IgD-negative memory B cell (primary cell): ENCODE measurements around the gene ELAVL1. TPM values are rescaled to one million over a fixed set of nuclear protein-coding genes. Genes with fewer than 3 reads are reported as not detected.

Experiments
- H3K27ac Mint-ChIP-seq, 3 donors: one replicate each; pipeline ENCODE4 v1.8.0; 2020 to 2022; ENCODE audit warnings: mild to moderate bottlenecking in 3 of 3, mixed read lengths in 3 of 3, moderate library complexity in 1 of 3
- H3K27me3 Mint-ChIP-seq: one replicate; pipeline ENCODE4 v1.8.0; 2021; ENCODE audit warnings: mixed read lengths
- H3K36me3 Mint-ChIP-seq: one replicate; pipeline ENCODE4 v1.8.0; 2020; ENCODE audit warnings: mild to moderate bottlenecking, mixed read lengths
- H3K4me1 Mint-ChIP-seq, 3 donors: one replicate each; pipeline ENCODE4 v1.8.0; 2020 to 2022; ENCODE audit warnings: mixed read lengths in 3 of 3, mild to moderate bottlenecking in 1 of 3
- H3K4me3 Mint-ChIP-seq, 4 donors: one replicate each; pipeline ENCODE4 v1.8.0; 2020 to 2022; ENCODE audit warnings: mild to moderate bottlenecking in 4 of 4, mixed read lengths in 4 of 4, moderate library complexity in 3 of 4
- H3K9me3 Mint-ChIP-seq, 3 donors: one replicate each; pipeline ENCODE4 v1.8.0; 2020 to 2021; ENCODE audit warnings: mixed read lengths in 3 of 3, mild to moderate bottlenecking in 1 of 3
- polyA plus RNA-seq: library from polyadenylated mRNA; unstranded; fragments of 300-500 nt; fragmentation: Illumina TruSeq; gene quantifications from one replicate; pipeline ENCODE4 v1.2.3, GENCODE V29; 2021

ELAVL1 gene
- polyA plus RNA-seq, 1 donor from 2014 or later, result 49.3 TPM

- Mint-ChIP-seq H3K9me3 (peaks cover 0 to 2% (median 0%) of the 10 kb centered on the region in 3 donors), H3K27ac (peak overlapping the region in 1 of 3 donors; percentile 81), H3K4me1 (peaks cover 12 to 24% (median 13%) of the 10 kb centered on the region in 3 donors), H3K4me3 (peak overlapping the region; percentile 64 to 80 (median 72)), H3K27me3 (peaks cover 26% of the 10 kb centered on the region), H3K36me3 (peaks cover 5% of the 10 kb centered on the region)
These were observed 88.5 kb downstream of the ELAVL1 start for GRCh38 chr19:7916955-7917266.

GRCh38 chr19:7916103-7916954 is 89.1 kb downstream of the ELAVL1 start:
- Mint-ChIP-seq H3K4me3 (peak overlapping the region; percentile 47 to 80 (median 71)), H3K4me1 (peaks cover 12 to 24% (median 13%) of the 10 kb centered on the region in 3 donors), H3K27ac (peak overlapping the region in 2 of 3 donors; percentile 39 to 91), H3K36me3 (peaks cover 7% of the 10 kb centered on the region), H3K9me3 (peaks cover 0 to 2% (median 0%) of the 10 kb centered on the region in 3 donors), H3K27me3 (peaks cover 26% of the 10 kb centered on the region)

- Mint-ChIP-seq H3K27me3 (peaks cover 26% of the 10 kb centered on the region), H3K4me1 (peaks cover 8 to 24% (median 11%) of the 10 kb centered on the region in 3 donors), H3K9me3 (peaks cover 0 to 2% (median 0%) of the 10 kb centered on the region in 3 donors), H3K36me3 (peaks cover 7% of the 10 kb centered on the region), H3K4me3 (peak overlapping the region; percentile 21 to 78 (median 52)), H3K27ac (peak overlapping the region in 2 of 3 donors; percentile 63 to 91)
These were observed 90.0 kb downstream of the ELAVL1 start for GRCh38 chr19:7915250-7916102.

- peaks cover 4 to 17% (median 6%) of the 10 kb centered on the region in 3 donors for H3K4me1 Mint-ChIP-seq
- peak within 1 kb of the TSS in 2 of 4 donors; percentile 58 to 78 for H3K4me3 Mint-ChIP-seq
- H3K27me3 Mint-ChIP-seq, result peaks cover 22% of the 10 kb centered on the region
- peaks cover 7% of the 10 kb centered on the region for H3K36me3 Mint-ChIP-seq
- peaks cover 0 to under 1% (median 0%) of the 10 kb centered on the region in 3 donors for H3K9me3 Mint-ChIP-seq
- H3K27ac Mint-ChIP-seq, result peak within 1 kb of the TSS in 2 of 3 donors; percentile 63 to 91
These were observed 90.8 kb downstream of the ELAVL1 start, which contains the start of gene TGFBR3L for GRCh38 chr19:7914598-7915045. TSS of gene TGFBR3L (plus strand) at chr19:7914830.

- H3K9me3 Mint-ChIP-seq, result no peaks in the 10 kb centered on the region
- no peak overlapping the region for H3K4me3 Mint-ChIP-seq
- H3K27ac Mint-ChIP-seq, result no peak overlapping the region
- H3K4me1 Mint-ChIP-seq, result peaks cover 3 to 15% (median 5%) of the 10 kb centered on the region in 3 donors
- peaks cover 7% of the 10 kb centered on the region for H3K36me3 Mint-ChIP-seq
- H3K27me3 Mint-ChIP-seq, result peaks cover 20% of the 10 kb centered on the region
These were observed 91.3 kb downstream of the ELAVL1 start for GRCh38 chr19:7914099-7914498.

GRCh38 chr19:7913652-7914051 is 91.8 kb downstream of the ELAVL1 start:
- Mint-ChIP-seq H3K4me1 (peaks cover 3 to 15% (median 5%) of the 10 kb centered on the region in 3 donors), H3K4me3 (no peak overlapping the region), H3K27me3 (peaks cover 20% of the 10 kb centered on the region), H3K9me3 (no peaks in the 10 kb centered on the region), H3K27ac (peak overlapping the region in 1 of 3 donors; percentile 63), H3K36me3 (peaks cover 7% of the 10 kb centered on the region)

- no peak overlapping the region for H3K27ac Mint-ChIP-seq
These were observed 92.5 kb downstream of the ELAVL1 start for GRCh38 chr19:7912697-7913564.

GRCh38 chr19:7912144-7912696 is 93.2 kb downstream of the ELAVL1 start:
- peaks cover 13% of the 10 kb centered on the region for H3K27me3 Mint-ChIP-seq
- H3K9me3 Mint-ChIP-seq, result no peaks in the 10 kb centered on the region
- H3K36me3 Mint-ChIP-seq, result peaks cover 7% of the 10 kb centered on the region
- peaks cover 0 to 7% (median 5%) of the 10 kb centered on the region in 3 donors for H3K4me1 Mint-ChIP-seq
- H3K4me3 Mint-ChIP-seq, result no peak overlapping the region
- H3K27ac Mint-ChIP-seq, result peak overlapping the region in 1 of 3 donors; percentile 80

More at GRCh38 chr19:7912697-7913564, 92.5 kb downstream of the ELAVL1 start:
- Mint-ChIP-seq H3K36me3 (peaks cover 7% of the 10 kb centered on the region), H3K27me3 (peaks cover 14% of the 10 kb centered on the region), H3K4me3 (no peak overlapping the region), H3K4me1 (peaks cover 0 to 9% (median 5%) of the 10 kb centered on the region in 3 donors), H3K9me3 (no peaks in the 10 kb centered on the region)

GRCh38 chr19:7911508-7912143 is 93.8 kb downstream of the ELAVL1 start:
- H3K36me3 Mint-ChIP-seq, result peaks cover 7% of the 10 kb centered on the region
- peaks cover 13% of the 10 kb centered on the region for H3K27me3 Mint-ChIP-seq
- peak overlapping the region in 1 of 3 donors; percentile 80 for H3K27ac Mint-ChIP-seq
- H3K4me3 Mint-ChIP-seq, result peak overlapping the region in 1 of 4 donors; percentile 10
- no peaks in the 10 kb centered on the region for H3K9me3 Mint-ChIP-seq
- peaks cover 0 to 7% (median 5%) of the 10 kb centered on the region in 3 donors for H3K4me1 Mint-ChIP-seq

- peak overlapping the region in 1 of 3 donors; percentile 39 for H3K27ac Mint-ChIP-seq
- H3K4me3 Mint-ChIP-seq, result no peak overlapping the region
- no peaks in the 10 kb centered on the region for H3K9me3 Mint-ChIP-seq
- peaks cover 7% of the 10 kb centered on the region for H3K36me3 Mint-ChIP-seq
- H3K27me3 Mint-ChIP-seq, result peaks cover 8% of the 10 kb centered on the region
- peaks cover 1 to 3% (median 2%) of the 10 kb centered on the region in 3 donors for H3K4me1 Mint-ChIP-seq
These were observed 94.9 kb downstream of the ELAVL1 start for GRCh38 chr19:7910321-7911161.

GRCh38 chr19:7909471-7910067 is 95.9 kb downstream of the ELAVL1 start:
- peaks cover 6% of the 10 kb centered on the region for H3K36me3 Mint-ChIP-seq
- H3K9me3 Mint-ChIP-seq, result no peaks in the 10 kb centered on the region
- peaks cover 5 to 8% (median 7%) of the 10 kb centered on the region in 3 donors for H3K4me1 Mint-ChIP-seq
- H3K4me3 Mint-ChIP-seq, result no peak overlapping the region
- no peaks in the 10 kb centered on the region for H3K27me3 Mint-ChIP-seq
- no peak overlapping the region for H3K27ac Mint-ChIP-seq

- Mint-ChIP-seq H3K4me3 (no peak overlapping the region), H3K9me3 (no peaks in the 10 kb centered on the region), H3K4me1 (peaks cover 7 to 9% (median 9%) of the 10 kb centered on the region in 3 donors), H3K27me3 (no peaks in the 10 kb centered on the region), H3K36me3 (peaks cover 6% of the 10 kb centered on the region), H3K27ac (peak overlapping the region in 1 of 3 donors; percentile 82)
These were observed 96.5 kb downstream of the ELAVL1 start for GRCh38 chr19:7908742-7909461.
